ENCODE data around the gene TARP.

The TARP gene

DNA sequence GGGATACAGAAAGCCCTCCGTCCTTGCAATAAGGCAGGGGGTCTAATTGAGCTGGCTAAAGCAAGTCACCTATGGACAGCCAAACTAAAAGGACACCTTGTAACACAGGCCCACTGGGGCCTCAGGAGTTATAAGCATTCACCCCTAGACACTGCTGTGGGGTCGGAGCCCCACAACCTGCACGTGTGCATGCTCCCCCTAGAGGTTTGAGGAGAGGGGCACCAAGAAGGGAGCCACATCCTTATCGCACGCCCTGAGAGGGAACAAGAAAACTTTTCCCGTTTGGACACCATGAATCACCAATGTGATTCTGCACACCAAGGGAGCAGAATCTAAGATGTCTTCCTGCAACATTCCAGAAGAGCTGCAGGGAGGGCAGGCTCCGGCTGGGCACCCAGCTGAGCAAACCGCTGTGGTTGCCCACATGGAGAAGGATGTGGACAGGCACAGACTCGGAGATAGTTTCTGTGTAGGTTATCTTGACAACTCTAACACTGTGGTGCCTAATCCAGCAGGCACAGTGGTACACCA is 17.7 kb upstream of the TARP start:
- Histone ChIP-seq H4K20me1 (ENCODE audit: insufficient read depth) (no peaks in the 10 kb centered on the region), H3K4me1 (replicated peaks; ENCODE audit: insufficient read depth) (no peaks in the 10 kb centered on the region), H3K27ac (no peak overlapping the region), H3K9me2 (ENCODE audit: insufficient read depth) (no peaks in the 10 kb centered on the region), H3K9me3 (ENCODE audit: insufficient read depth, low read depth) (no peaks in the 10 kb centered on the region), H3K4me2 (no peak overlapping the region), H2AFZ (no peak overlapping the region), H3F3A (ENCODE audit: insufficient read depth, low read depth) (no peaks in the 10 kb centered on the region), H3K27me3 (ENCODE audit: insufficient read depth, low read depth) (peaks cover 73% of the 10 kb centered on the region), H3K36me3 (ENCODE audit: low read depth) (no peaks in the 10 kb centered on the region), H3K79me2 (ENCODE audit: low read depth) (no peaks in the 10 kb centered on the region), H3K4me3 (no peak overlapping the region)
- CTCF ChIA-PET: no interaction called here
- TF ChIP-seq EZH2 (IDR thresholded peaks at IDR 0.05; ENCODE audit: low read depth): no peak
- TF ChIP-seq, protein P1, sequence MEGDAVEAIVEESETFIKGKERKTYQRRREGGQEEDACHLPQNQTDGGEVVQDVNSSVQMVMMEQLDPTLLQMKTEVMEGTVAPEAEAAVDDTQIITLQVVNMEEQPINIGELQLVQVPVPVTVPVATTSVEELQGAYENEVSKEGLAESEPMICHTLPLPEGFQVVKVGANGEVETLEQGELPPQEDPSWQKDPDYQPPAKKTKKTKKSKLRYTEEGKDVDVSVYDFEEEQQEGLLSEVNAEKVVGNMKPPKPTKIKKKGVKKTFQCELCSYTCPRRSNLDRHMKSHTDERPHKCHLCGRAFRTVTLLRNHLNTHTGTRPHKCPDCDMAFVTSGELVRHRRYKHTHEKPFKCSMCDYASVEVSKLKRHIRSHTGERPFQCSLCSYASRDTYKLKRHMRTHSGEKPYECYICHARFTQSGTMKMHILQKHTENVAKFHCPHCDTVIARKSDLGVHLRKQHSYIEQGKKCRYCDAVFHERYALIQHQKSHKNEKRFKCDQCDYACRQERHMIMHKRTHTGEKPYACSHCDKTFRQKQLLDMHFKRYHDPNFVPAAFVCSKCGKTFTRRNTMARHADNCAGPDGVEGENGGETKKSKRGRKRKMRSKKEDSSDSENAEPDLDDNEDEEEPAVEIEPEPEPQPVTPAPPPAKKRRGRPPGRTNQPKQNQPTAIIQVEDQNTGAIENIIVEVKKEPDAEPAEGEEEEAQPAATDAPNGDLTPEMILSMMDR (conservative IDR thresholded peaks at IDR 0.05): no peak
- POLR2A ChIA-PET (ENCODE audit: unreplicated experiment): no interaction called here
- DNase-seq: no peak
- intact Hi-C loops (cut with micrococcal nuclease; ENCODE audit: unreplicated experiment): no loop called here
- no TSS peak for BruUV-seq (replicated peaks)

DNA sequence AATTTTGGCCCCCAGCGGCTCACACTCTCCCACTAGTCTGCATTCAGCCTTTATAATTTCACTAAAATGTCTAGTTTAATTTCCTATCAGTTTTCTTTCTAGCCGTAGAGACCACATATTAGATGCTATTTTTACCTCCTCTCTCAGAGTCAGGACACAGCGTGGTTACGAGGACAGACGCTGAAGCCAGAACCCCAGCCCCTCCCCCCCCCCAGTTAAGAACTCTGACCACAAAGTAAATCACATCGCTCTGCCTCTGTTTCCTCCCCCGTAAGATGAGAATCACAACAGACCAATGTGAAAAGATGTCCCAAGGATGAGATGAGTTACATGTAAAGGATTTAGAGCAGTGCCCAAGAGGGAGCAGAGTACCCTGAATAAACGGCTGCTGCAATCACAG is 11.1 kb upstream of the TARP start:
- H3F3A ChIP-seq (ENCODE audit: insufficient read depth, low read depth): no peaks in the 10 kb centered on the region
- no peak for TF ChIP-seq EZH2 (IDR thresholded peaks at IDR 0.05; ENCODE audit: low read depth)
- TF ChIP-seq, protein P1 (conservative IDR thresholded peaks at IDR 0.05): no peak
- no peaks in the 10 kb centered on the region for H4K20me1 ChIP-seq (ENCODE audit: insufficient read depth)
- peaks cover 61% of the 10 kb centered on the region for H3K27me3 ChIP-seq (ENCODE audit: insufficient read depth, low read depth)
- H3K4me1 ChIP-seq (replicated peaks; ENCODE audit: insufficient read depth): no peaks in the 10 kb centered on the region
- H3K9me3 ChIP-seq (ENCODE audit: insufficient read depth, low read depth): no peaks in the 10 kb centered on the region
- no TSS peak for BruUV-seq (replicated peaks)
- H3K9me2 ChIP-seq (ENCODE audit: insufficient read depth): no peaks in the 10 kb centered on the region
- no peak overlapping the region for H3K4me3 ChIP-seq
- no peak for DNase-seq
- H3K79me2 ChIP-seq (ENCODE audit: low read depth): no peaks in the 10 kb centered on the region
- no peaks in the 10 kb centered on the region for H3K36me3 ChIP-seq (ENCODE audit: low read depth)
- H3K27ac ChIP-seq: no peak overlapping the region
- ChIA-PET POLR2A (ENCODE audit: unreplicated experiment) (no interaction called here), CTCF (no interaction called here)
- H3K4me2 ChIP-seq: no peak overlapping the region
- intact Hi-C loops (cut with micrococcal nuclease; ENCODE audit: unreplicated experiment): no loop called here
- no peak overlapping the region for H2AFZ ChIP-seq

DNA sequence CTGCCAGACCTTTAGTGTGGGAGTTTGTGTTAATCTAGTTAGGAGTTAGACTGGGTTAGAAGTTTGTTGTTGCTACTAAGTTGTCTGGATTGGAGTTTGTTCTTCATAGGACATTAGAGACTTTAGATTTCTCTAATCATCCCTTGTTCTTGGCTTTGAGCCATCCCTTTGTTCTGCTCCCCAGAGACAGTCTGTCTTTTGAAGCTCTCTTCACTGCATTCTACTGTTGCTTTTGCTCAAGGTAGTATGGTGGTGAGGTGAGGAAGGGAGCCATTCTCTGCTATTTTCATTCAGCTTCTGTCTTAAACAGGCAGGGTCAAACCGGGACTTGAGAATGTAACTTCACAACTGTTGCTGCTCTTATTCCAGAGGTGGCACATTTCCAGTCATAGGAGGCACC is 10.4 kb upstream of the TARP start:
- no peak overlapping the region for H3K27ac ChIP-seq
- ChIA-PET CTCF (no interaction called here), POLR2A (ENCODE audit: unreplicated experiment) (no interaction called here)
- H3K36me3 ChIP-seq (ENCODE audit: low read depth): no peaks in the 10 kb centered on the region
- H3K27me3 ChIP-seq (ENCODE audit: insufficient read depth, low read depth): peaks cover 57% of the 10 kb centered on the region
- H4K20me1 ChIP-seq (ENCODE audit: insufficient read depth): no peaks in the 10 kb centered on the region
- no peaks in the 10 kb centered on the region for H3K9me2 ChIP-seq (ENCODE audit: insufficient read depth)
- H3K9me3 ChIP-seq (ENCODE audit: insufficient read depth, low read depth): no peaks in the 10 kb centered on the region
- no peaks in the 10 kb centered on the region for H3K4me1 ChIP-seq (replicated peaks; ENCODE audit: insufficient read depth)
- intact Hi-C loops (cut with micrococcal nuclease; ENCODE audit: unreplicated experiment): no loop called here
- TF ChIP-seq, protein P1 (conservative IDR thresholded peaks at IDR 0.05): no peak
- TF ChIP-seq EZH2 (IDR thresholded peaks at IDR 0.05; ENCODE audit: low read depth): no peak
- no peaks in the 10 kb centered on the region for H3F3A ChIP-seq (ENCODE audit: insufficient read depth, low read depth)
- H3K4me2 ChIP-seq: no peak overlapping the region
- DNase-seq: no peak
- no TSS peak for BruUV-seq (replicated peaks)
- no peak overlapping the region for H3K4me3 ChIP-seq
- H3K79me2 ChIP-seq (ENCODE audit: low read depth): no peaks in the 10 kb centered on the region
- H2AFZ ChIP-seq: no peak overlapping the region
